OCI-LY3 (cell line): ENCODE data around the gene SLC13A5.

Source experiments
- CTCF ChIP-seq: fragments of 200-600, 300-600 bp; sonication (generic); IDR thresholded peaks from 2 replicates; pipeline ENCODE4 v1.5.1; 2014; ENCODE audit warnings: antibody characterized with exemption, low read length, low read depth
- EZH2phosphoT487 ChIP-seq: fragments of 200-600 bp; shearing (Covaris generic); IDR thresholded peaks from 2 replicates; pipeline ENCODE4 v1.6.1; 2018; ENCODE audit warnings: antibody characterized with exemption, mixed run types, low read depth

- TF ChIP-seq CTCF (no peak), EZH2phosphoT487 (no peak)
Observed at GRCh38 chr17:6702567-6703215, 10.5 kb downstream of the SLC13A5 start.
